ENCODE measurements around the gene ATG4D.
A peak's percentile ranks its signal among the peaks of the same experiment; 100 is the strongest.

ATG4D gene

GRCh38 chr19:10580979-10581631, 37.4 kb downstream of the ATG4D start:
- DNase-seq (ENCODE audit: low read depth): peak; percentile 71

GRCh38 chr19:10582091-10582490, 38.4 kb downstream of the ATG4D start:
- no peak for DNase-seq (ENCODE audit: low read depth)

- DNase-seq (ENCODE audit: low read depth): no peak
Measured at GRCh38 chr19:10583036-10583776, 39.5 kb downstream of the ATG4D start.

GRCh38 chr19:10586396-10586795, 42.7 kb downstream of the ATG4D start:
- DNase-seq (ENCODE audit: low read depth): no peak

- DNase-seq (ENCODE audit: low read depth): no peak
Measured at GRCh38 chr19:10587022-10587838, 43.5 kb downstream of the ATG4D start, which contains the start of gene AP1M2. Gene AP1M2 (minus strand): TSS chr19:10587312. CDS start chr19:10587231, 81 bp downstream.

GRCh38 chr19:10587839-10588150, 44.1 kb downstream of the ATG4D start:
- no peak for DNase-seq (ENCODE audit: low read depth)

- no peak for DNase-seq (ENCODE audit: low read depth)
Measured at GRCh38 chr19:10593148-10593547, 49.4 kb downstream of the ATG4D start.

- DNase-seq (ENCODE audit: low read depth): no peak
Measured at GRCh38 chr19:10593820-10594637, 50.3 kb downstream of the ATG4D start.

- no peak for DNase-seq (ENCODE audit: low read depth)
Measured at GRCh38 chr19:10600149-10600548, 56.4 kb downstream of the ATG4D start.

GRCh38 chr19:10601999-10602329, 58.3 kb downstream of the ATG4D start:
- no peak for DNase-seq (ENCODE audit: low read depth)

- peak; percentile 83 for DNase-seq (ENCODE audit: low read depth)
Measured at GRCh38 chr19:10602330-10603083, 58.8 kb downstream of the ATG4D start.

All from activated T-helper 1 cell treated with Interleukin-2 at 50 U/mL for 16 hours (primary cell).